HCT116 (cell line): ENCODE measurements around the gene DNAJC4. TPM values are rescaled to one million over a fixed set of nuclear protein-coding genes. Genes with fewer than 3 reads are reported as not detected.

ENCODE experiments used
- ATAC-seq: fragments of 200-7000 bp; cut with Tn5 transposase; 2 replicates; pipeline ENCODE4 v1.9.1; 2020; ENCODE audit warnings: mild to moderate bottlenecking, moderate library complexity
- BruUV-seq: library from RNA; stranded (reverse); fragments of 400-500 nt; replicated peaks from 2 replicates; lab custom pipeline; 2021; lab: Mats Ljungman, UMichigan
- CTCF ChIA-PET: fragments of 300-600 bp; sonication (Branson Sonifier 250); formaldehyde crosslinking; loops from one replicate; lab custom pipeline; 2021; ENCODE audit warnings: antibody characterized with exemption; lab: Charles Lee
- POLR2A ChIA-PET: fragments of 300-600, 350-600 bp; sonication (Branson Sonifier 250); formaldehyde crosslinking; loops from one replicate; lab custom pipeline; 2021; ENCODE audit warnings: antibody characterized with exemption; lab: Charles Lee
- RAD21 ChIA-PET, 2 experiments: fragments of 300-600 bp; sonication (Branson Sonifier 250); formaldehyde crosslinking; loops; one replicate each; lab custom pipeline; 2023; ENCODE audit warnings: low total read pairs in 2 of 2; ENCODE audit not compliant: uncharacterized antibody in 2 of 2, unreplicated experiment in 2 of 2, low non-redundant PET in 1 of 2; lab: Charles Lee
- DNase-seq: peaks from one replicate; pipeline ENCODE4 v3.0.0-alpha.2; 2010; ENCODE audit warnings: low read depth, low spot score
- H2AFZ ChIP-seq: fragments of 200-600 bp; shearing (Covaris generic), sonication (generic); 2 replicates; pipeline ENCODE4 v1.6.1; 2017; ENCODE audit warnings: low read depth, mixed run types, mixed read lengths, antibody characterized with exemption, low read length; ENCODE audit not compliant: poor library complexity, severe bottlenecking
- H3K27ac ChIP-seq: 2 replicates; pipeline ENCODE4 v1.5.1; 2012; ENCODE audit warnings: low read depth, low read length
- H3K27me3 ChIP-seq: fragments of 200-600 bp; sonication (generic); 2 replicates; pipeline ENCODE4 v1.6.1; 2016; ENCODE audit warnings: mixed run types, low read length, mixed read lengths; ENCODE audit not compliant: insufficient read depth
- H3K36me3 ChIP-seq, 2 experiments: fragments of 200-500 bp in 1 of 2; fragments of 200-600 bp in 1 of 2; sonication (Bioruptor generic) in 1 of 2; sonication (generic) in 1 of 2; 2 replicates each; pipeline versions ENCODE4 v1.5.1 to v1.6.1; 2014 to 2016; ENCODE audit warnings: low read length in 2 of 2, inconsistent platforms in 1 of 2, mixed read lengths in 1 of 2, mixed run types in 1 of 2; ENCODE audit not compliant: insufficient read depth in 2 of 2, control insufficient read depth in 1 of 2
- H3K4me1 ChIP-seq, 2 experiments: fragments of 200-600 bp in 1 of 2; sonication (generic) in 1 of 2; 2 replicates each; pipeline versions ENCODE4 v1.5.1 to v1.6.1; 2012 to 2017; ENCODE audit warnings: low read length in 2 of 2, inconsistent platforms in 1 of 2, mild to moderate bottlenecking in 1 of 2, mixed read lengths in 1 of 2, mixed run types in 1 of 2, moderate library complexity in 1 of 2; ENCODE audit not compliant: insufficient read depth in 2 of 2, control insufficient read depth in 1 of 2
- H3K4me2 ChIP-seq: fragments of 200-600 bp; sonication (generic); 2 replicates; pipeline ENCODE4 v1.6.1; 2017; ENCODE audit warnings: mixed run types, low read length, mixed read lengths
- H3K4me3 ChIP-seq, 2 experiments: fragments of 200-600 bp in 1 of 2; sonication (generic) in 1 of 2; replicated peaks in 1 of 2; 2 replicates each; pipeline ENCODE4 v1.5.1; 2011 to 2016; ENCODE audit warnings: low read length in 2 of 2, control low read depth in 1 of 2, low read depth in 1 of 2, mild to moderate bottlenecking in 1 of 2, mixed read lengths in 1 of 2, mixed run types in 1 of 2
- H3K79me2 ChIP-seq: fragments of 200-600 bp; sonication (generic); 2 replicates; pipeline ENCODE4 v1.6.1; 2017; ENCODE audit warnings: mild to moderate bottlenecking, mixed run types, low read length, moderate library complexity, mixed read lengths; ENCODE audit not compliant: insufficient read depth
- H3K9ac ChIP-seq: fragments of 200-600 bp; sonication (generic); 2 replicates; pipeline ENCODE4 v1.6.1; 2016; ENCODE audit warnings: low read length, mixed read lengths
- H3K9me2 ChIP-seq: fragments of 200-600 bp; sonication (generic), shearing (Covaris generic); 2 replicates; pipeline ENCODE4 v1.6.1; 2017; ENCODE audit warnings: mixed run types, mild to moderate bottlenecking, moderate library complexity; ENCODE audit not compliant: insufficient read depth
- H3K9me3 ChIP-seq, 2 experiments: fragments of 200-500 bp in 1 of 2; fragments of 200-600 bp in 1 of 2; sonication (Bioruptor generic) in 1 of 2; sonication (generic) in 1 of 2; 2 replicates each; pipeline ENCODE4 v1.6.1; 2014 to 2017; ENCODE audit warnings: low read length in 2 of 2, mixed read lengths in 2 of 2, inconsistent platforms in 1 of 2, low read depth in 1 of 2, mild to moderate bottlenecking in 1 of 2, mixed run types in 1 of 2, moderate library complexity in 1 of 2; ENCODE audit not compliant: control insufficient read depth in 1 of 2, insufficient read depth in 1 of 2
- H4K20me1 ChIP-seq: fragments of 200-600 bp; sonication (generic), shearing (Covaris generic); 2 replicates; pipeline ENCODE4 v1.6.1; 2017; ENCODE audit warnings: mixed run types, mild to moderate bottlenecking, moderate library complexity; ENCODE audit not compliant: insufficient read depth
- ATF3 ChIP-seq: IDR thresholded peaks from 2 replicates; pipeline ENCODE4 v1.6.1; 2012
- CEBPB ChIP-seq: IDR thresholded peaks from 2 replicates; pipeline ENCODE4 v1.6.1; 2012; ENCODE audit warnings: low read depth
- ELF1 ChIP-seq: IDR thresholded peaks from 2 replicates; pipeline ENCODE4 v1.6.1; 2012; ENCODE audit warnings: low read depth, borderline replicate concordance
- EZH2phosphoT487 ChIP-seq: fragments of 200-600 bp; IDR thresholded peaks from 2 replicates; pipeline ENCODE4 v1.6.1; 2018; ENCODE audit warnings: antibody characterized with exemption, borderline replicate concordance
- FOSL1 ChIP-seq: IDR thresholded peaks from 2 replicates; pipeline ENCODE4 v1.6.1; 2012; ENCODE audit warnings: low read depth
- JUND ChIP-seq: IDR thresholded peaks from 2 replicates; pipeline ENCODE4 v1.6.1; 2012
- MAX ChIP-seq: IDR thresholded peaks from 2 replicates; pipeline ENCODE4 v1.6.1; 2012
- POLR2AphosphoS5 ChIP-seq: IDR thresholded peaks from 2 replicates; pipeline ENCODE4 v1.6.1; 2011; ENCODE audit warnings: mild to moderate bottlenecking, low read depth, low read length, moderate library complexity
- RAD21 ChIP-seq: IDR thresholded peaks from 2 replicates; pipeline ENCODE4 v1.6.1; 2012; ENCODE audit warnings: low read depth, mild to moderate bottlenecking
- REST ChIP-seq: IDR thresholded peaks from 2 replicates; pipeline ENCODE4 v1.6.1; 2012; ENCODE audit warnings: low read depth
- SP1 ChIP-seq: IDR thresholded peaks from 2 replicates; pipeline ENCODE4 v1.6.1; 2012; ENCODE audit warnings: low read depth
- SRF ChIP-seq: IDR thresholded peaks from 2 replicates; pipeline ENCODE4 v1.6.1; 2012; ENCODE audit warnings: low read depth
- TCF7L2 ChIP-seq: IDR thresholded peaks from 2 replicates; pipeline ENCODE4 v1.7.0; 2011; ENCODE audit warnings: borderline replicate concordance, inconsistent platforms; ENCODE audit not compliant: insufficient read depth, insufficient read length; ENCODE audit errors: extremely low read depth
- YY1 ChIP-seq: IDR thresholded peaks from 2 replicates; pipeline ENCODE4 v1.6.1; 2011; ENCODE audit warnings: low read length, low read depth, moderate library complexity, mild to moderate bottlenecking; ENCODE audit not compliant: insufficient replicate concordance; ENCODE audit errors: extremely low read depth
- ZFX ChIP-seq: fragments of 450-650 bp; IDR thresholded peaks from 2 replicates; pipeline ENCODE4 v1.6.1; 2017
- ZNF274 ChIP-seq: fragments of 200-500 bp; sonication (Bioruptor generic); IDR thresholded peaks from 2 replicates; pipeline ENCODE4 v1.6.1; 2014; ENCODE audit warnings: mild to moderate bottlenecking, low read depth, low read length, inconsistent platforms
- intact Hi-C: fragments of 100-400 bp; cut with micrococcal nuclease; formaldehyde crosslinking; loops from 2 replicates; pipeline ENCODE4 v1.10.0; 2022
- total RNA-seq: library from RNA; stranded (reverse); gene quantifications from one replicate; pipeline ENCODE4 v1.2.1, GENCODE V29; 2021; ENCODE audit not compliant: unreplicated experiment

Gene DNAJC4
- total RNA-seq, 1 experiment from 2014 or later: 25.8 TPM

- Histone ChIP-seq H3K27ac (no peak overlapping the region), H3K9me3 (no peaks in the 10 kb centered on the region), H3K27me3 (no peaks in the 10 kb centered on the region), H3K4me3 (peak overlapping the region in 1 of 2 experiments; percentile 41; a peak in 1 of 4 replicates), H3K9me2 (no peaks in the 10 kb centered on the region), H3K36me3 (no peaks in the 10 kb centered on the region), H3K4me1 (peaks cover 24 to 46% of the 10 kb centered on the region in 2 experiments), H3K9ac (peak overlapping the region; percentile 54), H3K4me2 (peak overlapping the region; percentile 81), H4K20me1 (no peaks in the 10 kb centered on the region), H2AFZ (no peak overlapping the region), H3K79me2 (peaks cover 26% of the 10 kb centered on the region)
- BruUV-seq: no TSS peak
- no peak for TF ChIP-seq REST
- no peak for TF ChIP-seq SRF
- TF ChIP-seq EZH2phosphoT487: no peak
- no peak for TF ChIP-seq ZNF274
- TF ChIP-seq ATF3: no peak
- TF ChIP-seq RAD21: no peak
- TF ChIP-seq CEBPB: no peak
- TF ChIP-seq ZFX: no peak
- TF ChIP-seq SP1: no peak
- TF ChIP-seq YY1: no peak
- TF ChIP-seq MAX: no peak
- no peak for TF ChIP-seq TCF7L2
- no peak for TF ChIP-seq POLR2AphosphoS5
- no peak for TF ChIP-seq FOSL1
- no peak for TF ChIP-seq ELF1
- no peak for TF ChIP-seq JUND
- ATAC-seq: no peak
- intact Hi-C loops: no loop called here
- ChIA-PET POLR2A (interaction anchor here (1.0 kb wide), 1 partner anchor 66 kb away, joined by 3 read pairs; the partner anchor contains the start of gene PPP1R14B), CTCF (interaction anchor here (1.2 to 1.4 kb wide), 2 partner anchors 23 to 120 kb away, joined by 4 to 9 read pairs; no protein-coding TSS in a partner anchor), RAD21 (no interaction called here)
- DNase-seq: no peak
Observed at GRCh38 chr11:64180891-64181290, 49.5 kb upstream of the DNAJC4 start.
